Body of pancreas (tissue), 4 donors: Measurements from ENCODE around the gene FAM111B. TPM values are rescaled to one million over a fixed set of nuclear protein-coding genes. Genes with fewer than 3 reads are reported as not detected.

Experiments
- ATAC-seq: fragments of 150-250 bp; one replicate; pipeline ENCODE4 v1.9.1; 2016
- DNase-seq, 4 donors: peaks; one replicate each; pipeline ENCODE4 v3.0.0-alpha.2; 2019
- H3K27ac ChIP-seq, 4 donors: fragments of 200-600 bp; sonication (generic); 1 replicate in 3 of 4; 2 replicates in 1 of 4; pipeline versions ENCODE4 v1.5.1 to v1.6.1; 2016 to 2019; ENCODE audit warnings: mild to moderate bottlenecking in 1 of 4, mixed read lengths in 1 of 4, moderate library complexity in 1 of 4
- H3K27me3 ChIP-seq, 2 donors: fragments of 200-600 bp; sonication (generic); one replicate each; pipeline ENCODE4 v1.6.0; 2016; ENCODE audit warnings: mild to moderate bottlenecking in 1 of 2
- H3K36me3 ChIP-seq, 2 donors: fragments of 200-600 bp; sonication (generic); replicated peaks in 1 of 2; 2 replicates each; pipeline ENCODE4 v1.5.1; 2016; ENCODE audit warnings: low read depth in 2 of 2; ENCODE audit not compliant: insufficient read depth in 1 of 2
- H3K4me1 ChIP-seq: fragments of 200-600 bp; sonication (generic); one replicate; pipeline ENCODE4 v1.6.0; 2016
- H3K4me3 ChIP-seq, 2 donors: fragments of 200-600 bp; sonication (generic); 1 replicate in 1 of 2; 2 replicates in 1 of 2; pipeline ENCODE4 v1.5.1; 2016 to 2019
- H3K9me3 ChIP-seq, 3 donors: fragments of 200-600 bp; sonication (generic); 1 replicate in 2 of 3; 2 replicates in 1 of 3; pipeline ENCODE4 v1.5.1; 2016
- CTCF ChIP-seq, 7 experiments: fragments of 450-650 bp in 4 of 7; fragments of 200-600 bp in 3 of 7; sonication (generic) in 3 of 7; IDR thresholded peaks; one replicate each; pipeline ENCODE4 v1.5.1; 2016 to 2019; ENCODE audit warnings: antibody characterized with exemption in 7 of 7
- POLR2A ChIP-seq, 3 donors: fragments of 450-650 bp; IDR thresholded peaks; one replicate each; pipeline ENCODE4 v1.6.1; 2016; ENCODE audit warnings: antibody characterized with exemption in 3 of 3, mild to moderate bottlenecking in 2 of 3
- WGBS, 2 donors: methylation state at CpG; one replicate each; pipeline ENCODE4 v1.1.5; 2017; 5-methylcytosine and 5-hydroxymethylcytosine counted together
- intact Hi-C: fragments of 100-400 bp; cut with DNase I; formaldehyde crosslinking; loops from one replicate; pipeline ENCODE4 v1.15.1; 2023
- total RNA-seq, 2 donors: library from RNA; depleted of rRNA; stranded (reverse); fragments of >200 nt; gene quantifications; one replicate each; pipeline ENCODE4 v1.1.0, GENCODE V29; 2016

FAM111B gene
- total RNA-seq, 2 donors from 2014 or later, result 0.33 TPM; not detected in 1

- ATAC-seq (no peak), DNase-seq (no peak)
- Histone ChIP-seq H3K27ac (no peak overlapping the region), H3K4me1 (peaks cover under 1% of the 10 kb centered on the region), H3K36me3 (no peaks in the 10 kb centered on the region), H3K27me3 (no peaks in the 10 kb centered on the region), H3K4me3 (no peak overlapping the region), H3K9me3 (peaks cover 0 to 2% (median 0%) of the 10 kb centered on the region in 3 donors)
- TF ChIP-seq CTCF (IDR thresholded peaks at IDR 0.05), result no peak
- no peak for TF ChIP-seq POLR2A (IDR thresholded peaks at IDR 0.05)
- intact Hi-C loops, result no loop called here
- 80 to 82% methylated on average over 2 of the region's 2 CpGs for WGBS, 2 donors
Measured at GRCh38 chr11:59112494-59112893, 5.5 kb downstream of the FAM111B start.

GRCh38 chr11:59114344-59114743 is 7.3 kb downstream of the FAM111B start:
- H3K4me3 ChIP-seq, result no peak overlapping the region
- TF ChIP-seq POLR2A (IDR thresholded peaks at IDR 0.05) (no peak), CTCF (IDR thresholded peaks at IDR 0.05) (no peak)
- ATAC-seq (no peak), DNase-seq (no peak)
- no peaks in the 10 kb centered on the region for H3K4me1 ChIP-seq
- intact Hi-C loops, result no loop called here
- no peaks in the 10 kb centered on the region for H3K27me3 ChIP-seq
- H3K27ac ChIP-seq, result no peak overlapping the region
- peaks cover 0 to 15% (median 0%) of the 10 kb centered on the region in 3 donors for H3K9me3 ChIP-seq
- 94 to 96% methylated on average over 3 of the region's 3 CpGs for WGBS, 2 donors
- no peaks in the 10 kb centered on the region for H3K36me3 ChIP-seq

- DNase-seq (no peak), ATAC-seq (no peak)
- intact Hi-C loops, result no loop called here
- Histone ChIP-seq H3K27ac (no peak overlapping the region), H3K9me3 (peaks cover 0 to 15% (median 0%) of the 10 kb centered on the region in 3 donors), H3K4me1 (no peaks in the 10 kb centered on the region), H3K36me3 (no peaks in the 10 kb centered on the region), H3K4me3 (no peak overlapping the region), H3K27me3 (no peaks in the 10 kb centered on the region)
- no peak for TF ChIP-seq CTCF (IDR thresholded peaks at IDR 0.05)
- no peak for TF ChIP-seq POLR2A (IDR thresholded peaks at IDR 0.05)
- whole genome bisulfite sequencing, 2 donors, result 95% methylated on average over 1 of the region's 1 CpG
Measured at GRCh38 chr11:59115553-59115952, 8.5 kb downstream of the FAM111B start.

GRCh38 chr11:59117774-59118173 is 10.7 kb downstream of the FAM111B start:
- Histone ChIP-seq H3K4me1 (no peaks in the 10 kb centered on the region), H3K4me3 (no peak overlapping the region), H3K9me3 (peaks cover 0 to 15% (median 0%) of the 10 kb centered on the region in 3 donors), H3K27me3 (no peaks in the 10 kb centered on the region), H3K36me3 (no peaks in the 10 kb centered on the region), H3K27ac (no peak overlapping the region)
- no peak for ATAC-seq
- TF ChIP-seq CTCF (IDR thresholded peaks at IDR 0.05) (no peak), POLR2A (IDR thresholded peaks at IDR 0.05) (no peak)
- DNase-seq, result no peak
- WGBS, 2 donors, result 93 to 95% methylated on average over 2 of the region's 2 CpGs
- intact Hi-C loops, result no loop called here

GRCh38 chr11:59119826-59120225 is 12.8 kb downstream of the FAM111B start:
- peaks cover 0 to 15% (median 0%) of the 10 kb centered on the region in 3 donors for H3K9me3 ChIP-seq
- no peaks in the 10 kb centered on the region for H3K4me1 ChIP-seq
- no peaks in the 10 kb centered on the region for H3K36me3 ChIP-seq
- no peaks in the 10 kb centered on the region for H3K27me3 ChIP-seq
- TF ChIP-seq POLR2A (IDR thresholded peaks at IDR 0.05) (no peak), CTCF (IDR thresholded peaks at IDR 0.05) (no peak)
- ATAC-seq (no peak), DNase-seq (no peak)
- no peak overlapping the region for H3K4me3 ChIP-seq
- H3K27ac ChIP-seq, result no peak overlapping the region
- intact Hi-C loops, result no loop called here
